ENCODE measurements around the gene SEMA3C. TPM values are rescaled to one million over a fixed set of nuclear protein-coding genes. Genes with fewer than 3 reads are reported as not detected.

SEMA3C gene
- polyA plus RNA-seq, 1 experiment, result 64.1 TPM

GRCh38 chr7:80900583-80901576, 18.0 kb downstream of the SEMA3C start:
- ChIA-PET POLR2A (interaction anchor here (0.6 kb wide), 1 partner anchor 793 kb away, joined by 3 read pairs; no protein-coding TSS in a partner anchor), CTCF (no interaction called here)
- Histone ChIP-seq H3K4me3 (ENCODE audit: low read depth, low read length) (no peak overlapping the region), H3K36me3 (ENCODE audit: control insufficient read depth, insufficient read depth, low read length) (no peaks in the 10 kb centered on the region; the same call in 1 of the 2 replicates), H3K27me3 (ENCODE audit: control insufficient read depth, insufficient read depth, low read length) (no peaks in the 10 kb centered on the region)
- TF ChIP-seq CTCF (IDR thresholded peaks at IDR 0.05; ENCODE audit: insufficient read depth, low read depth, low read length), result no peak
- no peak for DNase-seq (ENCODE audit: low read depth)

DNA sequence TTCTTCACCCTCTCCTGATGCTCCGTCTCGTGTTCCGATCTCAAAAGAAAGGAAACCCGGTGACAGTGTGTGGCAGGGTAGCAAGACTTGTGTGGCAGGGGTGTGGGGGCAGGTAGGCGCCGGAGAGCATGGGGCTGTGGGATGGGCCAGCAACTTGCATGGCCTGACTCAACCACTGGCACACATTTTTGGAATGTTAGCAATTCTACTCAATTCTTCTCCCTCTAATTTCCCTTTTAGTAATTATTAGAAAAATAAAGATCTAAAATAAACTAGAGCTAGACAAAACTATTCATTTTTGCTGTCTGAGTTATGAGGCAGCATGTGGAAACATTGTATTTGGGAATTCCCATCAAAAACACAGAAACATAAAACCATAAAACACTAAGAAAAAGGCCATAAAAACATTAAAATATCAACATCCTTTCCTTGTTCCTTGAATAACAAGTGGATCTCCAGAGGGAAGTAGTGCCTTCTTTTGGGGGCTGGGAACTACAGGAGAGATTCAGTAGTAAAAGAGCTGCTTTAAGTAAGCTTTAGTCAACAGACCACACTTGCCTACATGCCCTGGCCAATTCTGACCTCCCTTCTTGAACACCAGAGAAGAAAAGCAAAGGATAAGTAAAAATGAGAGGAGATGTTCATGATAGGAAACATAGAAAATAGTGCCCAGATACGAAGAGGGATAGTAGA, 21.8 kb downstream of the SEMA3C start:
- TF ChIP-seq CTCF (IDR thresholded peaks at IDR 0.05; ENCODE audit: insufficient read depth, low read depth, low read length), result no peak
- Histone ChIP-seq H3K4me3 (ENCODE audit: low read depth, low read length) (no peak overlapping the region), H3K36me3 (ENCODE audit: control insufficient read depth, insufficient read depth, low read length) (no peaks in the 10 kb centered on the region; the same call in 1 of the 2 replicates), H3K27me3 (ENCODE audit: control insufficient read depth, insufficient read depth, low read length) (no peaks in the 10 kb centered on the region)
- ChIA-PET POLR2A (interaction anchor here (0.8 kb wide), 1 partner anchor 12 kb away, joined by 3 read pairs; no protein-coding TSS in a partner anchor), CTCF (interaction anchor here (1.2 kb wide), 1 partner anchor 573 kb away, joined by 3 read pairs; no protein-coding TSS in a partner anchor)
- DNase-seq (ENCODE audit: low read depth), result no peak

- H3K36me3 ChIP-seq (ENCODE audit: control insufficient read depth, insufficient read depth, low read length), result no peaks in the 10 kb centered on the region
- POLR2A ChIA-PET, result interaction anchor here (0.6 to 0.8 kb wide), 2 partner anchors 10 to 18 kb away, joined by 4 read pairs; no protein-coding TSS in a partner anchor
- no peak for TF ChIP-seq CTCF (IDR thresholded peaks at IDR 0.05; ENCODE audit: insufficient read depth, low read depth, low read length)
- DNase-seq (ENCODE audit: low read depth), result no peak
- H3K4me3 ChIP-seq (ENCODE audit: low read depth, low read length), result no peak overlapping the region
- CTCF ChIA-PET, result interaction anchor here (1.1 kb wide), 1 partner anchor 25 kb away, joined by 4 read pairs; no protein-coding TSS in a partner anchor
- no peaks in the 10 kb centered on the region for H3K27me3 ChIP-seq (ENCODE audit: control insufficient read depth, insufficient read depth, low read length)
Observed at GRCh38 chr7:80895056-80895455, 23.8 kb downstream of the SEMA3C start.

- Histone ChIP-seq H3K27me3 (ENCODE audit: control insufficient read depth, insufficient read depth, low read length) (no peaks in the 10 kb centered on the region), H3K36me3 (ENCODE audit: control insufficient read depth, insufficient read depth, low read length) (no peaks in the 10 kb centered on the region), H3K4me3 (ENCODE audit: low read depth, low read length) (no peak overlapping the region)
- ChIA-PET POLR2A (no interaction called here), CTCF (interaction anchor here (0.7 to 1.3 kb wide), 2 partner anchors 464 to 579 kb away, joined by 3 read pairs; no protein-coding TSS in a partner anchor)
- no peak for DNase-seq (ENCODE audit: low read depth)
- TF ChIP-seq CTCF (IDR thresholded peaks at IDR 0.05; ENCODE audit: insufficient read depth, low read depth, low read length), result no peak
Observed at GRCh38 chr7:80891259-80891544, 27.6 kb downstream of the SEMA3C start.

Data from BJ (cell line).